GM12892 (cell line): ENCODE data around the gene FSTL1. TPM values are rescaled to one million over a fixed set of nuclear protein-coding genes. Genes with fewer than 3 reads are reported as not detected.

ENCODE experiments used
- DNase-seq: peaks from one replicate; pipeline ENCODE4 v3.0.0; 2011; ENCODE audit not compliant: insufficient read length
- FAIRE-seq: peaks from 2 replicates; lab custom pipeline; 2011; peaks lifted over from hg19 to GRCh38; lab: Jason Lieb, UNC
- POLR2A ChIP-seq: IDR thresholded peaks from 2 replicates; pipeline ENCODE4 v1.6.1; 2011; ENCODE audit warnings: low read depth, low read length, control low read depth
- POLR2AphosphoS5 ChIP-seq: IDR thresholded peaks from 2 replicates; pipeline ENCODE4 v1.6.1; 2011; ENCODE audit warnings: low read depth, low read length, control low read depth
- TAF1 ChIP-seq: IDR thresholded peaks from 2 replicates; pipeline ENCODE4 v1.6.1; 2011; ENCODE audit warnings: low read depth, mild to moderate bottlenecking, control low read depth, low read length, borderline replicate concordance
- polyA plus RNA-seq: library from polyadenylated mRNA; unstranded; fragments of >200 nt; gene quantifications from one replicate; pipeline ENCODE4 v1.2.1, GENCODE V29; 2012; ENCODE audit warnings: missing spikeins, inconsistent platforms; ENCODE audit not compliant: missing spikeins

FSTL1 gene
- not detected for polyA plus RNA-seq

- DNase-seq (peak; percentile 32), FAIRE-seq (no peak)
- TF ChIP-seq POLR2AphosphoS5 (no peak), TAF1 (no peak), POLR2A (no peak)
Measured at GRCh38 chr3:120450600-120451271, at the start of gene FSTL1. Gene FSTL1 (minus strand): TSS chr3:120450992. CDS start chr3:120450746, 246 bp downstream.

GRCh38 chr3:120498556-120499346 is 48.0 kb upstream of the FSTL1 start:
- TF ChIP-seq TAF1 (no peak), POLR2AphosphoS5 (no peak), POLR2A (no peak)
- FAIRE-seq (no peak), DNase-seq (no peak)

- no peak for TF ChIP-seq TAF1
- TF ChIP-seq POLR2A: no peak
- no peak for TF ChIP-seq POLR2AphosphoS5
- FAIRE-seq (no peak), DNase-seq (no peak)
Measured at GRCh38 chr3:120497818-120498217, 47.0 kb upstream of the FSTL1 start.

- FAIRE-seq (no peak), DNase-seq (no peak)
- TF ChIP-seq POLR2A (no peak), POLR2AphosphoS5 (no peak), TAF1 (no peak)
Measured at GRCh38 chr3:120497336-120497735, 46.5 kb upstream of the FSTL1 start.

- TF ChIP-seq TAF1 (no peak), POLR2AphosphoS5 (no peak), POLR2A (no peak)
- FAIRE-seq: no peak
- no peak for DNase-seq
Measured at GRCh38 chr3:120496278-120497002, 45.6 kb upstream of the FSTL1 start.

- FAIRE-seq: no peak
Measured at GRCh38 chr3:120495809-120496208, 45.0 kb upstream of the FSTL1 start.

GRCh38 chr3:120492103-120492502 is 41.3 kb upstream of the FSTL1 start:
- no peak for DNase-seq
- FAIRE-seq: no peak
- no peak for TF ChIP-seq POLR2A
- TF ChIP-seq TAF1: no peak
- no peak for TF ChIP-seq POLR2AphosphoS5

More at GRCh38 chr3:120495809-120496208, 45.0 kb upstream of the FSTL1 start:
- DNase-seq: no peak
- TF ChIP-seq POLR2A: no peak

GRCh38 chr3:120489421-120489820 is 38.6 kb upstream of the FSTL1 start:
- FAIRE-seq: no peak
- no peak for TF ChIP-seq POLR2A
- no peak for TF ChIP-seq TAF1
- no peak for TF ChIP-seq POLR2AphosphoS5
- DNase-seq: no peak

GRCh38 chr3:120488296-120488695 is 37.5 kb upstream of the FSTL1 start:
- DNase-seq: no peak
- FAIRE-seq: no peak
- no peak for TF ChIP-seq TAF1
- TF ChIP-seq POLR2AphosphoS5: no peak
- TF ChIP-seq POLR2A: no peak

GRCh38 chr3:120487191-120487650 is 36.4 kb upstream of the FSTL1 start:
- FAIRE-seq (no peak), DNase-seq (no peak)
- TF ChIP-seq POLR2AphosphoS5 (no peak), TAF1 (no peak), POLR2A (no peak)

- TF ChIP-seq TAF1: no peak
- no peak for DNase-seq
- no peak for FAIRE-seq
Measured at GRCh38 chr3:120481081-120481480, 30.3 kb upstream of the FSTL1 start.
